ENCODE measurements around the gene KIAA0513.

KIAA0513 gene

DNA sequence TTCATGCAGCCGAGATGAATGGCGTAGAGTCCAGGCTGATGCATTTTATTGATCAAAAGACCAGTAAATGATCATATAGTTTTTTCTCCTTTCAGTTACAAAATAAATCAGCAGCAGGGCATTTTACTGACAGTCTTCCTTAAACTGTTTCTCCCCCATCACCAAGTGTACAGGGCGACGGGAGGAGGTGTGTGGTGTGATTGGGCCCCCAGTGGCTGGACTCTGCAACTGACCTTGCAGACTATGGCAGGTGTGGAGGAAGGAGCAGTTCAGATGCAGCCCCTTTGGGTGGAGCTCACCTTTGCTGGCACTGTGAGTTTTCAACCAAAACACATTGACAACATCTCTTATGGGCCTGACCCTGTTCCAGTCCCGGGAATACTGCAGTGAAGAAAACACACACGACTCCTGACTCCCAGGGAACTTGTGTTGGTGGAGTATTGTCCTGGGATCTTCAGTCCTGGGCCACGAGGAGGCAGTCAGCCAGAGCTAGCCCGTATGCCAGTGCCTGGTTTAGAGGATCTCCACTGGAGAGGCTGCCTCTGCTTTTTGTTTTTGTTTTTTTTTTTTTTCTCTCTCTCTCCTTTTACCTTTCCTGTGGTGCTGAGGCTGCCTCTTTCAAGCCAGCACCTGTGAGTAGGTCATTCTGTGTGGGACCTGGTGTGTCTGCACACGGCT lies 29.8 kb downstream of the KIAA0513 start:
- Histone ChIP-seq H3K4me2 (ENCODE audit: low read length) (no peak overlapping the region), H4K20me1 (ENCODE audit: insufficient read depth, low read length) (no peaks in the 10 kb centered on the region), H3K9me2 (ENCODE audit: low read depth, low read length) (no peaks in the 10 kb centered on the region), H3K79me2 (ENCODE audit: insufficient read depth, low read length) (no peaks in the 10 kb centered on the region), H3F3A (ENCODE audit: insufficient read depth, low read length) (no peaks in the 10 kb centered on the region), H3K4me1 (ENCODE audit: insufficient read depth, low read length, severe bottlenecking) (peaks cover 20% of the 10 kb centered on the region), H3K9ac (ENCODE audit: low read length) (no peak overlapping the region), H3K9me3 (ENCODE audit: low read length) (no peaks in the 10 kb centered on the region), H2AFZ (ENCODE audit: low read length) (no peak overlapping the region), H3K36me3 (ENCODE audit: insufficient read depth, low read length) (no peaks in the 10 kb centered on the region), H3K4me3 (ENCODE audit: low read depth, low read length, poor library complexity, severe bottlenecking) (no peak overlapping the region), H3K27ac (ENCODE audit: low read depth, low read length, poor library complexity, severe bottlenecking) (no peak overlapping the region), H3K27me3 (ENCODE audit: insufficient read depth, low read length) (no peaks in the 10 kb centered on the region)
- TF ChIP-seq, protein P1, sequence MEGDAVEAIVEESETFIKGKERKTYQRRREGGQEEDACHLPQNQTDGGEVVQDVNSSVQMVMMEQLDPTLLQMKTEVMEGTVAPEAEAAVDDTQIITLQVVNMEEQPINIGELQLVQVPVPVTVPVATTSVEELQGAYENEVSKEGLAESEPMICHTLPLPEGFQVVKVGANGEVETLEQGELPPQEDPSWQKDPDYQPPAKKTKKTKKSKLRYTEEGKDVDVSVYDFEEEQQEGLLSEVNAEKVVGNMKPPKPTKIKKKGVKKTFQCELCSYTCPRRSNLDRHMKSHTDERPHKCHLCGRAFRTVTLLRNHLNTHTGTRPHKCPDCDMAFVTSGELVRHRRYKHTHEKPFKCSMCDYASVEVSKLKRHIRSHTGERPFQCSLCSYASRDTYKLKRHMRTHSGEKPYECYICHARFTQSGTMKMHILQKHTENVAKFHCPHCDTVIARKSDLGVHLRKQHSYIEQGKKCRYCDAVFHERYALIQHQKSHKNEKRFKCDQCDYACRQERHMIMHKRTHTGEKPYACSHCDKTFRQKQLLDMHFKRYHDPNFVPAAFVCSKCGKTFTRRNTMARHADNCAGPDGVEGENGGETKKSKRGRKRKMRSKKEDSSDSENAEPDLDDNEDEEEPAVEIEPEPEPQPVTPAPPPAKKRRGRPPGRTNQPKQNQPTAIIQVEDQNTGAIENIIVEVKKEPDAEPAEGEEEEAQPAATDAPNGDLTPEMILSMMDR (IDR thresholded peaks at IDR 0.05; ENCODE audit: low read length) = peak; percentile 8; the same call in 1 of the 2 replicates
- no peak for TF ChIP-seq EZH2 (IDR thresholded peaks at IDR 0.05; ENCODE audit: borderline replicate concordance, low read length)

DNA sequence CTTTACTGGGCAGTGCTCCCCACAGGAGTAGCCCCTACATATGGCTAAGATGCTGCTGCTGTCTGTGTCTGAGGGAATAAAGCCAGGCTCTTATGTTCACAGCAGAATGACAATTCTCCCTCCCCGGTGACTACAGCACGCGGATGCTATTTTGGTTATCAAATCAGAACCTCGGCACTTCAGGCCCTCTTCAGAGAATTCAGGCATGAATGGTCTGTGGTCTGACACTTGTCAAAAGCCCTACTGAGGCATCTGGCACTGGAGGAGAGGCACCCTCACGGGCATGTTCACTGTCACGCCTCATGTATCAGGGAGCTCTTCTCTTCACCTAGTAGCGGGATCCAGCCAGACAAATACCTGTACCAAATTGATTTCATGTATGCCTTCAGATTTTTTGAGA lies 30.4 kb downstream of the KIAA0513 start:
- Histone ChIP-seq H3K9me3 (ENCODE audit: low read length) (no peaks in the 10 kb centered on the region), H2AFZ (ENCODE audit: low read length) (no peak overlapping the region), H3K4me1 (ENCODE audit: insufficient read depth, low read length, severe bottlenecking) (peaks cover 20% of the 10 kb centered on the region), H3K27me3 (ENCODE audit: insufficient read depth, low read length) (no peaks in the 10 kb centered on the region), H3K27ac (ENCODE audit: low read depth, low read length, poor library complexity, severe bottlenecking) (no peak overlapping the region), H3K4me3 (ENCODE audit: low read depth, low read length, poor library complexity, severe bottlenecking) (no peak overlapping the region), H3F3A (ENCODE audit: insufficient read depth, low read length) (no peaks in the 10 kb centered on the region), H3K79me2 (ENCODE audit: insufficient read depth, low read length) (no peaks in the 10 kb centered on the region), H3K36me3 (ENCODE audit: insufficient read depth, low read length) (no peaks in the 10 kb centered on the region), H3K9ac (ENCODE audit: low read length) (no peak overlapping the region), H4K20me1 (ENCODE audit: insufficient read depth, low read length) (no peaks in the 10 kb centered on the region), H3K9me2 (ENCODE audit: low read depth, low read length) (no peaks in the 10 kb centered on the region), H3K4me2 (ENCODE audit: low read length) (no peak overlapping the region)
- no peak for TF ChIP-seq EZH2 (IDR thresholded peaks at IDR 0.05; ENCODE audit: borderline replicate concordance, low read length)
- TF ChIP-seq, protein P1 (IDR thresholded peaks at IDR 0.05; ENCODE audit: low read length) = no peak

DNA sequence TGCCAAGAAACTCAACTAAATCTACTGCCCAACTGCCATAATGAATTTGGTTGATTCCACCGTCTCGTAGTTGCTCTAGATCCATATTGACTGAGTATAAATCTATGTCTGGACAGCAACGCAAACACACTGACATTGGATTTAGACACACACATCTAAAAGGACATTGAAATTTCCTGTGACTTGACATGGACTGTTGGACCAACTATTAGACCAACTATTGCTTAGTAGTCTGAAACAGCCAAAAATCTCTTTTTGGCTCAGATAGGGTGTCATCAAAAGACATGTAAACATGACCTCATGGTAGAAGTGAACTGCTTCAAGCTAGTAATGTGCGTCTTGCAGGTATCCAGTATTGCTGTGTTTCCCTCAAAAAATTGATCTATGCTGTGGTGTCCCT lies 31.3 kb downstream of the KIAA0513 start:
- Histone ChIP-seq H2AFZ (ENCODE audit: low read length) (no peak overlapping the region), H3K9ac (ENCODE audit: low read length) (no peak overlapping the region), H3K36me3 (ENCODE audit: insufficient read depth, low read length) (no peaks in the 10 kb centered on the region), H3K27ac (ENCODE audit: low read depth, low read length, poor library complexity, severe bottlenecking) (no peak overlapping the region), H3K9me3 (ENCODE audit: low read length) (no peaks in the 10 kb centered on the region), H4K20me1 (ENCODE audit: insufficient read depth, low read length) (no peaks in the 10 kb centered on the region), H3K4me1 (ENCODE audit: insufficient read depth, low read length, severe bottlenecking) (peaks cover 20% of the 10 kb centered on the region), H3K4me2 (ENCODE audit: low read length) (no peak overlapping the region), H3K9me2 (ENCODE audit: low read depth, low read length) (no peaks in the 10 kb centered on the region), H3F3A (ENCODE audit: insufficient read depth, low read length) (no peaks in the 10 kb centered on the region), H3K79me2 (ENCODE audit: insufficient read depth, low read length) (no peaks in the 10 kb centered on the region), H3K4me3 (ENCODE audit: low read depth, low read length, poor library complexity, severe bottlenecking) (no peak overlapping the region), H3K27me3 (ENCODE audit: insufficient read depth, low read length) (no peaks in the 10 kb centered on the region)
- TF ChIP-seq, protein P1 (IDR thresholded peaks at IDR 0.05; ENCODE audit: low read length) = no peak
- TF ChIP-seq EZH2 (IDR thresholded peaks at IDR 0.05; ENCODE audit: borderline replicate concordance, low read length) = no peak

Measured in OCI-LY1 (cell line).